Activated CD8-positive, alpha-beta memory T cell treated with anti-CD3 and anti-CD28 coated beads, Interleukin-2, amount 10 ng/mL, durations not matched to agents 7 days and 5 days (primary cell): ENCODE measurements around the gene KLHL3. TPM values are rescaled to one million over a fixed set of nuclear protein-coding genes. Genes with fewer than 3 reads are reported as not detected.

Experiments
- ATAC-seq: fragments of 150-1000 bp; cut with Tn5 transposase; one replicate; pipeline ENCODE4 v1.10.0; 2021; ENCODE audit warnings: moderate library complexity
- CTCF ChIA-PET: fragments of 350-600 bp; sonication (Branson Sonifier 250); formaldehyde crosslinking; loops from one replicate; lab custom pipeline; 2021; ENCODE audit warnings: antibody characterized with exemption; lab: Charles Lee
- DNase-seq: peaks from one replicate; pipeline ENCODE4 v3.0.0-alpha.2; 2020
- H3K27ac Mint-ChIP-seq: one replicate; pipeline ENCODE4 v1.8.0; 2021; ENCODE audit warnings: mild to moderate bottlenecking, mixed read lengths
- H3K27me3 Mint-ChIP-seq: one replicate; pipeline ENCODE4 v1.8.0; 2021; ENCODE audit warnings: mixed read lengths
- H3K36me3 Mint-ChIP-seq: one replicate; pipeline ENCODE4 v1.8.0; 2021; ENCODE audit warnings: mild to moderate bottlenecking, mixed read lengths
- H3K4me1 Mint-ChIP-seq: one replicate; pipeline ENCODE4 v1.8.0; 2021; ENCODE audit warnings: mixed read lengths
- H3K4me3 Mint-ChIP-seq: one replicate; pipeline ENCODE4 v1.8.0; 2021; ENCODE audit warnings: mild to moderate bottlenecking, moderate library complexity, mixed read lengths
- H3K9me3 Mint-ChIP-seq: one replicate; pipeline ENCODE4 v1.8.0; 2022; ENCODE audit warnings: low read depth, mixed read lengths
- total RNA-seq, 2 experiments: library from RNA; stranded (reverse); gene quantifications; one replicate each; pipeline ENCODE4 v1.2.3, GENCODE V29; 2021

KLHL3 gene
- total RNA-seq, 2 experiments from 2014 or later, result 3.0 to 5.7 TPM

- H3K9me3 Mint-ChIP-seq, result no peaks in the 10 kb centered on the region
- peaks cover 16% of the 10 kb centered on the region for H3K4me1 Mint-ChIP-seq
- ATAC-seq, result no peak
- no peak overlapping the region for H3K4me3 Mint-ChIP-seq
- no peak for DNase-seq
- H3K36me3 Mint-ChIP-seq, result no peaks in the 10 kb centered on the region
- CTCF ChIA-PET, result interaction anchor here (0.8 to 3.8 kb wide), 4 partner anchors 8 to 63 kb away, joined by 3 to 14 read pairs (median 8); no protein-coding TSS in a partner anchor
- H3K27ac Mint-ChIP-seq, result no peak overlapping the region
- no peaks in the 10 kb centered on the region for H3K27me3 Mint-ChIP-seq
These were observed 67.3 kb downstream of the KLHL3 start for GRCh38 chr5:137668637-137669036.

- CTCF ChIA-PET, result interaction anchor here (1.0 to 3.6 kb wide), 6 partner anchors 10 to 80 kb away, joined by 3 to 17 read pairs (median 10); partner anchors contain the start of gene KLHL3
- Mint-ChIP-seq H3K27me3 (no peaks in the 10 kb centered on the region), H3K27ac (no peak overlapping the region), H3K4me1 (peaks cover 16% of the 10 kb centered on the region), H3K36me3 (no peaks in the 10 kb centered on the region), H3K9me3 (no peaks in the 10 kb centered on the region), H3K4me3 (no peak overlapping the region)
- DNase-seq, result no peak
- no peak for ATAC-seq
These were observed 68.5 kb downstream of the KLHL3 start for GRCh38 chr5:137667341-137667740.

- CTCF ChIA-PET, result interaction anchor here (0.9 to 3.6 kb wide), 8 partner anchors 9 to 85 kb away, joined by 3 to 17 read pairs (median 6); partner anchors contain the start of gene KLHL3
- ATAC-seq (no peak), DNase-seq (no peak)
- Mint-ChIP-seq H3K9me3 (no peaks in the 10 kb centered on the region), H3K4me1 (peaks cover 16% of the 10 kb centered on the region), H3K27ac (peak overlapping the region; percentile 72), H3K27me3 (no peaks in the 10 kb centered on the region), H3K36me3 (no peaks in the 10 kb centered on the region), H3K4me3 (no peak overlapping the region)
These were observed 69.0 kb downstream of the KLHL3 start for GRCh38 chr5:137666901-137667300.

- CTCF ChIA-PET, result interaction anchor here (0.8 to 3.6 kb wide), 9 partner anchors 9 to 88 kb away, joined by 3 to 17 read pairs (median 5); partner anchors contain the start of genes HNRNPA0 and KLHL3
- Mint-ChIP-seq H3K27me3 (no peaks in the 10 kb centered on the region), H3K4me3 (no peak overlapping the region), H3K36me3 (no peaks in the 10 kb centered on the region), H3K27ac (peak overlapping the region; percentile 72), H3K9me3 (no peaks in the 10 kb centered on the region), H3K4me1 (peaks cover 16% of the 10 kb centered on the region)
- DNase-seq (no peak), ATAC-seq (peak; percentile 51)
These were observed 69.4 kb downstream of the KLHL3 start for GRCh38 chr5:137666461-137666850.

- Mint-ChIP-seq H3K36me3 (no peaks in the 10 kb centered on the region), H3K27ac (peak overlapping the region; percentile 72), H3K4me3 (no peak overlapping the region), H3K4me1 (peaks cover 16% of the 10 kb centered on the region), H3K27me3 (no peaks in the 10 kb centered on the region), H3K9me3 (no peaks in the 10 kb centered on the region)
- ATAC-seq (peak; percentile 98), DNase-seq (peak; percentile 77)
- CTCF ChIA-PET, result interaction anchor here (0.8 to 3.6 kb wide), 9 partner anchors 8 to 88 kb away, joined by 3 to 17 read pairs (median 5); partner anchors contain the start of genes HNRNPA0 and KLHL3
These were observed 70.0 kb downstream of the KLHL3 start for GRCh38 chr5:137665678-137666460.

- H3K27me3 Mint-ChIP-seq, result no peaks in the 10 kb centered on the region
- no peaks in the 10 kb centered on the region for H3K36me3 Mint-ChIP-seq
- no peaks in the 10 kb centered on the region for H3K9me3 Mint-ChIP-seq
- CTCF ChIA-PET, result interaction anchor here (0.6 to 7.4 kb wide), 27 partner anchors 9 to 473 kb away, joined by 3 to 163 read pairs (median 5); partner anchors contain the start of genes HNRNPA0, KLHL3 and PKD2L2
- peaks cover 5% of the 10 kb centered on the region for H3K4me1 Mint-ChIP-seq
- H3K4me3 Mint-ChIP-seq, result no peak overlapping the region
- H3K27ac Mint-ChIP-seq, result no peak overlapping the region
- DNase-seq, result peak; percentile 81
- ATAC-seq, result peak; percentile 89
These were observed 75.5 kb downstream of the KLHL3 start for GRCh38 chr5:137660349-137660817.

GRCh38 chr5:137659209-137659608, 76.7 kb downstream of the KLHL3 start:
- DNase-seq, result no peak
- Mint-ChIP-seq H3K4me1 (peaks cover 3% of the 10 kb centered on the region), H3K36me3 (no peaks in the 10 kb centered on the region), H3K9me3 (no peaks in the 10 kb centered on the region), H3K27ac (no peak overlapping the region), H3K27me3 (no peaks in the 10 kb centered on the region), H3K4me3 (no peak overlapping the region)
- no peak for ATAC-seq
- CTCF ChIA-PET, result interaction anchor here (1.7 to 7.4 kb wide), 8 partner anchors 8 to 88 kb away, joined by 6 to 163 read pairs (median 16); partner anchors contain the start of gene KLHL3

- Mint-ChIP-seq H3K9me3 (no peaks in the 10 kb centered on the region), H3K36me3 (no peaks in the 10 kb centered on the region), H3K27me3 (no peaks in the 10 kb centered on the region), H3K4me1 (peaks cover 3% of the 10 kb centered on the region), H3K27ac (no peak overlapping the region), H3K4me3 (no peak overlapping the region)
- DNase-seq, result no peak
- CTCF ChIA-PET, result interaction anchor here (2.9 to 7.4 kb wide), 5 partner anchors 8 to 83 kb away, joined by 14 to 163 read pairs (median 43); partner anchors contain the start of gene KLHL3
- no peak for ATAC-seq
These were observed 77.6 kb downstream of the KLHL3 start for GRCh38 chr5:137658324-137658723.

- no peaks in the 10 kb centered on the region for H3K36me3 Mint-ChIP-seq
- CTCF ChIA-PET, result interaction anchor here (3.2 to 7.4 kb wide), 3 partner anchors 10 to 85 kb away, joined by 14 to 163 read pairs (median 43); partner anchors contain the start of gene KLHL3
- ATAC-seq (no peak), DNase-seq (no peak)
- H3K4me3 Mint-ChIP-seq, result no peak overlapping the region
- H3K9me3 Mint-ChIP-seq, result no peaks in the 10 kb centered on the region
- H3K27ac Mint-ChIP-seq, result no peak overlapping the region
- H3K27me3 Mint-ChIP-seq, result no peaks in the 10 kb centered on the region
- peaks cover 3% of the 10 kb centered on the region for H3K4me1 Mint-ChIP-seq
These were observed 78.8 kb downstream of the KLHL3 start for GRCh38 chr5:137657073-137657472.

GRCh38 chr5:137656558-137656957, 79.3 kb downstream of the KLHL3 start:
- ATAC-seq, result no peak
- no peaks in the 10 kb centered on the region for H3K9me3 Mint-ChIP-seq
- no peak overlapping the region for H3K4me3 Mint-ChIP-seq

GRCh38 chr5:137651022-137651421, 84.9 kb downstream of the KLHL3 start:
- Mint-ChIP-seq H3K27ac (no peak overlapping the region), H3K36me3 (no peaks in the 10 kb centered on the region), H3K9me3 (no peaks in the 10 kb centered on the region), H3K4me1 (no peaks in the 10 kb centered on the region), H3K4me3 (no peak overlapping the region), H3K27me3 (no peaks in the 10 kb centered on the region)
- CTCF ChIA-PET, result interaction anchor here (0.8 to 1.0 kb wide), 2 partner anchors 12 to 91 kb away, joined by 3 to 4 read pairs; no protein-coding TSS in a partner anchor
- DNase-seq (no peak), ATAC-seq (no peak)

More at GRCh38 chr5:137656558-137656957, 79.3 kb downstream of the KLHL3 start:
- Mint-ChIP-seq H3K36me3 (no peaks in the 10 kb centered on the region), H3K4me1 (peaks cover 3% of the 10 kb centered on the region), H3K27me3 (no peaks in the 10 kb centered on the region), H3K27ac (no peak overlapping the region)
- CTCF ChIA-PET, result interaction anchor here (3.2 to 7.4 kb wide), 2 partner anchors 10 to 85 kb away, joined by 14 to 163 read pairs; no protein-coding TSS in a partner anchor
- DNase-seq, result no peak

- no peaks in the 10 kb centered on the region for H3K27me3 Mint-ChIP-seq
- H3K9me3 Mint-ChIP-seq, result no peaks in the 10 kb centered on the region
- no peaks in the 10 kb centered on the region for H3K36me3 Mint-ChIP-seq
- no peak for DNase-seq
- no peak overlapping the region for H3K27ac Mint-ChIP-seq
- no peaks in the 10 kb centered on the region for H3K4me1 Mint-ChIP-seq
- H3K4me3 Mint-ChIP-seq, result no peak overlapping the region
- no peak for ATAC-seq
- CTCF ChIA-PET, result interaction anchor here (0.9 kb wide), 1 partner anchor 93 kb away, joined by 3 read pairs; no protein-coding TSS in a partner anchor
These were observed 86.5 kb downstream of the KLHL3 start for GRCh38 chr5:137649228-137649935.
